Activated CD8-positive, alpha-beta memory T cell treated with anti-CD3 and anti-CD28 coated beads, Interleukin-2, amount 50 U/mL, for 4 hours (primary cell): ENCODE results near the gene APBB2.
"Not testable (repeated sequence)": the region's sequence is repeated elsewhere in the genome, so short reads cannot be mapped to it uniquely, and the experiment has no call there.

Source experiments
- DNase-seq: peaks from one replicate; pipeline ENCODE4 v3.0.0-alpha.2; 2020

The APBB2 gene

GRCh38 chr4:41155194-41155830 is 59.0 kb downstream of the APBB2 start:
- DNase-seq: no peak

- no peak for DNase-seq
These were observed 59.5 kb downstream of the APBB2 start for GRCh38 chr4:41154814-41155177.

GRCh38 chr4:41154010-41154813 is 60.1 kb downstream of the APBB2 start:
- no peak for DNase-seq

- DNase-seq: no peak
These were observed 63.9 kb downstream of the APBB2 start for GRCh38 chr4:41150401-41150800.

GRCh38 chr4:41149568-41149967 is 64.8 kb downstream of the APBB2 start:
- DNase-seq: not testable (repeated sequence)

GRCh38 chr4:41148931-41149330 is 65.4 kb downstream of the APBB2 start:
- no peak for DNase-seq

GRCh38 chr4:41148292-41148691 is 66.0 kb downstream of the APBB2 start:
- no peak for DNase-seq

GRCh38 chr4:41147570-41147969 is 66.8 kb downstream of the APBB2 start:
- DNase-seq: not testable (repeated sequence)

GRCh38 chr4:41146716-41147506 is 67.4 kb downstream of the APBB2 start:
- DNase-seq: no peak

- no peak for DNase-seq
These were observed 68.1 kb downstream of the APBB2 start for GRCh38 chr4:41146196-41146595.

GRCh38 chr4:41145571-41146078 is 68.7 kb downstream of the APBB2 start:
- DNase-seq: no peak

- DNase-seq: no peak
These were observed 69.5 kb downstream of the APBB2 start for GRCh38 chr4:41144812-41145211.

- no peak for DNase-seq
These were observed 70.3 kb downstream of the APBB2 start for GRCh38 chr4:41144040-41144379.

GRCh38 chr4:41143311-41144039 is 70.9 kb downstream of the APBB2 start:
- DNase-seq: no peak

- DNase-seq: no peak
These were observed 71.7 kb downstream of the APBB2 start for GRCh38 chr4:41142376-41143310.

- DNase-seq: no peak
These were observed 72.4 kb downstream of the APBB2 start for GRCh38 chr4:41141900-41142299.

- no peak for DNase-seq
These were observed 73.9 kb downstream of the APBB2 start for GRCh38 chr4:41140410-41140809.

- no peak for DNase-seq
These were observed 76.5 kb downstream of the APBB2 start for GRCh38 chr4:41137879-41138278.

- DNase-seq: no peak
These were observed 77.9 kb downstream of the APBB2 start for GRCh38 chr4:41136456-41136855.

GRCh38 chr4:41135801-41136200 is 78.5 kb downstream of the APBB2 start:
- no peak for DNase-seq

GRCh38 chr4:41134581-41134980 is 79.8 kb downstream of the APBB2 start:
- DNase-seq: no peak
